Measurements from ENCODE around the gene APOC4.
"Not testable (repeated sequence)": the region's sequence is repeated elsewhere in the genome, so short reads cannot be mapped to it uniquely, and the experiment has no call there.

The APOC4 gene

GRCh38 chr19:44960906-44961728 is 19.1 kb downstream of the APOC4 start:
- DNase-seq, result no peak

- DNase-seq, result no peak
Measured at GRCh38 chr19:44961821-44962220, 19.8 kb downstream of the APOC4 start.

- DNase-seq, result no peak
Measured at GRCh38 chr19:44968118-44968517, 26.1 kb downstream of the APOC4 start.

GRCh38 chr19:44968670-44969069 is 26.6 kb downstream of the APOC4 start:
- no peak for DNase-seq

- no peak for DNase-seq
Measured at GRCh38 chr19:44969437-44969836, 27.4 kb downstream of the APOC4 start.

- DNase-seq, result not testable (repeated sequence)
Measured at GRCh38 chr19:44971451-44971850, 29.4 kb downstream of the APOC4 start.

GRCh38 chr19:44972802-44973201 is 30.8 kb downstream of the APOC4 start:
- no peak for DNase-seq

- no peak for DNase-seq
Measured at GRCh38 chr19:44973982-44974735, 32.1 kb downstream of the APOC4 start.

- no peak for DNase-seq
Measured at GRCh38 chr19:44974857-44975256, 32.8 kb downstream of the APOC4 start.

- DNase-seq, result no peak
Measured at GRCh38 chr19:44975444-44975843, 33.4 kb downstream of the APOC4 start.

GRCh38 chr19:44984005-44984404 is 42.0 kb downstream of the APOC4 start:
- no peak for DNase-seq

- DNase-seq, result no peak
Measured at GRCh38 chr19:44985445-44985844, 43.4 kb downstream of the APOC4 start.

GRCh38 chr19:44986389-44986788 is 44.4 kb downstream of the APOC4 start:
- DNase-seq, result no peak

GRCh38 chr19:44987148-44987675 is 45.2 kb downstream of the APOC4 start:
- no peak for DNase-seq

- no peak for DNase-seq
Measured at GRCh38 chr19:44988273-44988672, 46.2 kb downstream of the APOC4 start.

GRCh38 chr19:44988896-44989556 is 47.0 kb downstream of the APOC4 start:
- no peak for DNase-seq

- DNase-seq, result no peak
Measured at GRCh38 chr19:44990459-44990858, 48.4 kb downstream of the APOC4 start.

- DNase-seq, result no peak
Measured at GRCh38 chr19:44990966-44991365, 48.9 kb downstream of the APOC4 start.

- DNase-seq, result no peak
Measured at GRCh38 chr19:44992336-44993163, 50.5 kb downstream of the APOC4 start.

- DNase-seq, result no peak
Measured at GRCh38 chr19:44993526-44993925, 51.5 kb downstream of the APOC4 start.

- no peak for DNase-seq
Measured at GRCh38 chr19:44993926-44994537, 52.0 kb downstream of the APOC4 start.
